Measurements from ENCODE around the gene FGD5.

The FGD5 gene

GRCh38 chr3:14818804-14819500 is at the start of gene FGD5:
FGD5 (plus strand) TSS chr3:14818962; CDS start chr3:14819072, 110 bp downstream.
- DNase-seq, result no peak

GRCh38 chr3:14769544-14770325 is 49.0 kb upstream of the FGD5 start:
- DNase-seq, result no peak

- DNase-seq, result no peak
These were observed 48.2 kb upstream of the FGD5 start for GRCh38 chr3:14770591-14770990.

GRCh38 chr3:14771593-14772497 is 46.9 kb upstream of the FGD5 start:
- DNase-seq, result no peak

- no peak for DNase-seq
These were observed 46.1 kb upstream of the FGD5 start for GRCh38 chr3:14772533-14773138.

- DNase-seq, result no peak
These were observed 45.5 kb upstream of the FGD5 start for GRCh38 chr3:14773281-14773680.

GRCh38 chr3:14773691-14774128 is 45.1 kb upstream of the FGD5 start:
- DNase-seq, result no peak

- no peak for DNase-seq
These were observed 44.3 kb upstream of the FGD5 start for GRCh38 chr3:14774431-14774830.

GRCh38 chr3:14775011-14775410 is 43.8 kb upstream of the FGD5 start:
- no peak for DNase-seq

- no peak for DNase-seq
These were observed 43.2 kb upstream of the FGD5 start for GRCh38 chr3:14775563-14775962.

- DNase-seq, result no peak
These were observed 39.6 kb upstream of the FGD5 start for GRCh38 chr3:14779069-14779685.

- peak; percentile 17 for DNase-seq
These were observed 37.7 kb upstream of the FGD5 start for GRCh38 chr3:14780927-14781507.

GRCh38 chr3:14783480-14784086 is 35.2 kb upstream of the FGD5 start:
- no peak for DNase-seq

GRCh38 chr3:14784087-14784681 is 34.6 kb upstream of the FGD5 start:
- DNase-seq, result no peak

GRCh38 chr3:14785207-14786155 is 33.3 kb upstream of the FGD5 start:
- no peak for DNase-seq

GRCh38 chr3:14786369-14786768 is 32.4 kb upstream of the FGD5 start:
- no peak for DNase-seq

- no peak for DNase-seq
These were observed 31.1 kb upstream of the FGD5 start for GRCh38 chr3:14787630-14788029.

- no peak for DNase-seq
These were observed 30.1 kb upstream of the FGD5 start for GRCh38 chr3:14788644-14789043.

- no peak for DNase-seq
These were observed 29.5 kb upstream of the FGD5 start for GRCh38 chr3:14789221-14789620.

All from CD4-positive, alpha-beta T cell treated with Interleukin-4 for 4 hours (primary cell).